ENCODE measurements around the gene PRR5.
"Not testable (repeated sequence)": the region's sequence is repeated elsewhere in the genome, so short reads cannot be mapped to it uniquely, and the experiment has no call there.

The PRR5 gene

GRCh38 chr22:44676066-44676440 is 26.0 kb upstream of the PRR5 start:
- DNase-seq: not testable (repeated sequence)

- no peak for DNase-seq
Measured at GRCh38 chr22:44676441-44677352, 25.3 kb upstream of the PRR5 start.

GRCh38 chr22:44677353-44677840 is 24.6 kb upstream of the PRR5 start:
- DNase-seq: no peak

- DNase-seq: no peak
Measured at GRCh38 chr22:44677871-44678555, 24.0 kb upstream of the PRR5 start.

GRCh38 chr22:44678556-44679305 is 23.3 kb upstream of the PRR5 start:
- DNase-seq: no peak

- DNase-seq: not testable (repeated sequence)
Measured at GRCh38 chr22:44679306-44679647, 22.7 kb upstream of the PRR5 start.

- DNase-seq: no peak
Measured at GRCh38 chr22:44680058-44680457, 21.9 kb upstream of the PRR5 start.

- no peak for DNase-seq
Measured at GRCh38 chr22:44680481-44680894, 21.5 kb upstream of the PRR5 start.

- no peak for DNase-seq
Measured at GRCh38 chr22:44682556-44683168, 19.3 kb upstream of the PRR5 start.

GRCh38 chr22:44683237-44683636 is 18.8 kb upstream of the PRR5 start:
- DNase-seq: no peak

GRCh38 chr22:44683881-44684280 is 18.1 kb upstream of the PRR5 start:
- DNase-seq: no peak

GRCh38 chr22:44684506-44685383 is 17.3 kb upstream of the PRR5 start:
- DNase-seq: peak; percentile 99

GRCh38 chr22:44685384-44686056 is 16.5 kb upstream of the PRR5 start:
- DNase-seq: peak; percentile 90

GRCh38 chr22:44686873-44687600 is 15.0 kb upstream of the PRR5 start:
- no peak for DNase-seq

- peak; percentile 94 for DNase-seq
Measured at GRCh38 chr22:44689173-44689572, 12.8 kb upstream of the PRR5 start.

- DNase-seq: no peak
Measured at GRCh38 chr22:44689915-44690524, 12.0 kb upstream of the PRR5 start.

- DNase-seq: peak; percentile 82
Measured at GRCh38 chr22:44691796-44692661, 10.0 kb upstream of the PRR5 start.

GRCh38 chr22:44692662-44693007 is 9.4 kb upstream of the PRR5 start:
- DNase-seq: no peak

GRCh38 chr22:44693145-44693544 is 8.9 kb upstream of the PRR5 start:
- no peak for DNase-seq
